Kidney epithelial cell (primary cell): ENCODE data around the gene AOC2. TPM values are rescaled to one million over a fixed set of nuclear protein-coding genes. Genes with fewer than 3 reads are reported as not detected.

Source experiments
- DNase-seq: peaks from one replicate; pipeline ENCODE4 v3.0.0-alpha.2; 2010; ENCODE audit warnings: low read depth
- H3K27me3 ChIP-seq: 2 replicates; pipeline ENCODE4 v1.6.0; 2011; ENCODE audit warnings: low read length; ENCODE audit not compliant: control insufficient read depth, insufficient read depth
- H3K36me3 ChIP-seq: 2 replicates; pipeline ENCODE4 v1.5.1; 2011; ENCODE audit warnings: low read length; ENCODE audit not compliant: control insufficient read depth, insufficient read depth
- H3K4me3 ChIP-seq: 2 replicates; pipeline ENCODE4 v1.5.1; 2011; ENCODE audit warnings: low read depth, mild to moderate bottlenecking, control low read depth, low read length
- total RNA-seq: library from RNA; depleted of rRNA; stranded (reverse); fragments of >200 nt; gene quantifications from 2 replicates; pipeline ENCODE4 v1.2.3, GENCODE V29; 2015
- TF ChIP-seq, protein P1 (sequence below): IDR thresholded peaks from 2 replicates; pipeline ENCODE4 v1.5.1; 2011; ENCODE audit warnings: mild to moderate bottlenecking, moderate library complexity, low read length, control low read depth, inconsistent platforms; ENCODE audit not compliant: insufficient read depth, poor library complexity, severe bottlenecking

Gene AOC2
- total RNA-seq, 1 donor from 2014 or later, result 3.7 TPM

DNA sequence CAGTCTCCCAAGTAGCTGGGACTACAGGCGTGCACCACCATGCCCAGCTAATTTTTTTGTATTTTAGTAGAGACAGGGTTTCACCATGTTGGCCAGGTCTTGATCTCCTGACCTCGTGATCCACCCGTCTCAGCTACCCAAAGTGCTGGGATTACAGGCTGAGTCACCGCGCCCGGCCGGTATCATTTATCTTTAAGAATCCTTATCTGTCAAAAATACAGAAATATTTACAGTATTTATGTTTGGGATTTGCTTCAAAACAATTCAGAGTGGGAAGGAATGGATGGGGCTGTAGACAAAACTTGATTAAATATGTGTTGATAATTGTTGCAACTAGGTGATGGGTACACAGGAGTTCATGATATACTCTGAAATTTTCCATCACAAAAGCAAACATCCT, 23.2 kb upstream of the AOC2 start:
- peaks cover 2% of the 10 kb centered on the region for H3K36me3 ChIP-seq
- H3K4me3 ChIP-seq, result no peak overlapping the region
- DNase-seq, result no peak
- H3K27me3 ChIP-seq, result no peaks in the 10 kb centered on the region
- TF ChIP-seq, protein P1, sequence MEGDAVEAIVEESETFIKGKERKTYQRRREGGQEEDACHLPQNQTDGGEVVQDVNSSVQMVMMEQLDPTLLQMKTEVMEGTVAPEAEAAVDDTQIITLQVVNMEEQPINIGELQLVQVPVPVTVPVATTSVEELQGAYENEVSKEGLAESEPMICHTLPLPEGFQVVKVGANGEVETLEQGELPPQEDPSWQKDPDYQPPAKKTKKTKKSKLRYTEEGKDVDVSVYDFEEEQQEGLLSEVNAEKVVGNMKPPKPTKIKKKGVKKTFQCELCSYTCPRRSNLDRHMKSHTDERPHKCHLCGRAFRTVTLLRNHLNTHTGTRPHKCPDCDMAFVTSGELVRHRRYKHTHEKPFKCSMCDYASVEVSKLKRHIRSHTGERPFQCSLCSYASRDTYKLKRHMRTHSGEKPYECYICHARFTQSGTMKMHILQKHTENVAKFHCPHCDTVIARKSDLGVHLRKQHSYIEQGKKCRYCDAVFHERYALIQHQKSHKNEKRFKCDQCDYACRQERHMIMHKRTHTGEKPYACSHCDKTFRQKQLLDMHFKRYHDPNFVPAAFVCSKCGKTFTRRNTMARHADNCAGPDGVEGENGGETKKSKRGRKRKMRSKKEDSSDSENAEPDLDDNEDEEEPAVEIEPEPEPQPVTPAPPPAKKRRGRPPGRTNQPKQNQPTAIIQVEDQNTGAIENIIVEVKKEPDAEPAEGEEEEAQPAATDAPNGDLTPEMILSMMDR, result no peak

DNA sequence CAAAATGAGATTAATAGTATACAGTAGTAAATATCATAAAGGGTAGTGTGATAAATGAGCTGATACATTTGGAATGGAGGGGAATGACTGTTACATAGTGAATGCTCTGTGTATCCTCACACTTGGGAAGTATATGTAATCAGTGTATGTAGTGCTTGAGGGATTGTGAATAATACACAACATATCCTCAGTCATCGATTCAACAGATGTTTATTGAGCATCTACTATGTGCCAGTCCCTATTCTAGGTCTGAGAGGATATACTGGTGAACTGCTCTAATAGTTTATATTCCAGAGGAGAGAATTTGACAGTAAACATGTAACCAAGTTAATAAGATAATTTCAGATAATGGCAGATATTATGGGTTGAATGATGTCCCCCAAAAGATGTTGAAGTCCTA, 16.9 kb upstream of the AOC2 start:
- TF ChIP-seq, protein P1, result no peak
- H3K4me3 ChIP-seq, result no peak overlapping the region
- no peaks in the 10 kb centered on the region for H3K27me3 ChIP-seq

DNA sequence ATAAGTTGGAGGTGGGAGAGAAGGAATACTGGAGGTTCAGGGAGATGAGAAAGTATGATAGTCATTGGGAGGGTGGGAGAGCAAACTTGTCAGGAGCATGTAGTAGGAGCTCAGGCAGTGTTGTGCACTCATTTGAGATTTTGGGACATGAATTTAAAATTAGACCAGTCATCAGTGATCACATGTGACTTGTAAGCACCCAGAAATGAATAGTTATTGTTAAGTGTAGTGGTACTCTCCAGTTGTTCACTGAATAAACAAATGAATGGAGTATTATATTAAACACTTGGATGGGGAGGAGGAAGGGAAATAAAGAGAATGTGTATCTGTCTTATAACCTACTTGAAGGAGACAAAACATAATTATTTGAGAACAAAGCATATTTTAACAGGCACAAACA, 13.4 kb upstream of the AOC2 start:
- TF ChIP-seq, protein P1, result no peak
- H3K27me3 ChIP-seq, result no peaks in the 10 kb centered on the region

More for the DNA sequence above, 16.9 kb upstream of the AOC2 start:
- H3K36me3 ChIP-seq, result no peaks in the 10 kb centered on the region
- DNase-seq, result no peak

DNA sequence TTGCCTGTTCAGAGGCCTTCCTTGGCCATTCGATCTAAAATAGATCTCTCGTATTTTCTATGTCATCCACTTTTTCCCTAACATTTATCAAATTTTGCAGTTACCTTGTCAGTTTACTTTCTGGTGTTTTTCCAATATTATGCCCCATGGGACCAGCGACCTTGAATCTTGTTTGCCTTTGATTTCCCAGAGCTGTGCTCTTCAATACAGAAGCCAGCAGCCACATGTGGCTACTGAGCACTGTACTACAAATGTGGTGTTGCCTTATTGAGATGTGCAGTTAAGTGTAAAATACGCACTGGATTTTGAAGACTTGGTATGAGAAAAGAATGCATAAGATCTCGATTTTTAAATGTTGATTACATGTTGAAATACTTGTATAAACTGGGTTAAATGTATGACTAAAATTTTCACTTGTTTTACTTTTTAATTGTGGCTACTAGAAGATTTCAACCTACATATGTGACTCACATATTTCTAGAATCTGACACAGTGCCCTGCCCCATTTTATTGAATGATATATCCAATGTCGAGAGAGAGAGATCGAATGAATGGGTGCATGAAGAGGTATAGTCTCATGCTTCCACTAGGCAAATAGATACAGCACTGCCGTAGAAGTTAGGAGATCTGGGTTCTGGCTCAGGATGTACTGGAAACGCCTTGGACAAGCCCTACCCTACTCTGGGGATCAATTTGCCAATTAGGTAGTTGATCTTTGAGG, 12.0 kb upstream of the AOC2 start:
- TF ChIP-seq, protein P1, result no peak
- Histone ChIP-seq H3K27me3 (no peaks in the 10 kb centered on the region), H3K4me3 (peak overlapping the region; percentile 93), H3K36me3 (no peaks in the 10 kb centered on the region)
- DNase-seq, result no peak

More for the DNA sequence above, 13.4 kb upstream of the AOC2 start:
- Histone ChIP-seq H3K4me3 (no peak overlapping the region), H3K36me3 (no peaks in the 10 kb centered on the region)
- DNase-seq, result no peak

DNA sequence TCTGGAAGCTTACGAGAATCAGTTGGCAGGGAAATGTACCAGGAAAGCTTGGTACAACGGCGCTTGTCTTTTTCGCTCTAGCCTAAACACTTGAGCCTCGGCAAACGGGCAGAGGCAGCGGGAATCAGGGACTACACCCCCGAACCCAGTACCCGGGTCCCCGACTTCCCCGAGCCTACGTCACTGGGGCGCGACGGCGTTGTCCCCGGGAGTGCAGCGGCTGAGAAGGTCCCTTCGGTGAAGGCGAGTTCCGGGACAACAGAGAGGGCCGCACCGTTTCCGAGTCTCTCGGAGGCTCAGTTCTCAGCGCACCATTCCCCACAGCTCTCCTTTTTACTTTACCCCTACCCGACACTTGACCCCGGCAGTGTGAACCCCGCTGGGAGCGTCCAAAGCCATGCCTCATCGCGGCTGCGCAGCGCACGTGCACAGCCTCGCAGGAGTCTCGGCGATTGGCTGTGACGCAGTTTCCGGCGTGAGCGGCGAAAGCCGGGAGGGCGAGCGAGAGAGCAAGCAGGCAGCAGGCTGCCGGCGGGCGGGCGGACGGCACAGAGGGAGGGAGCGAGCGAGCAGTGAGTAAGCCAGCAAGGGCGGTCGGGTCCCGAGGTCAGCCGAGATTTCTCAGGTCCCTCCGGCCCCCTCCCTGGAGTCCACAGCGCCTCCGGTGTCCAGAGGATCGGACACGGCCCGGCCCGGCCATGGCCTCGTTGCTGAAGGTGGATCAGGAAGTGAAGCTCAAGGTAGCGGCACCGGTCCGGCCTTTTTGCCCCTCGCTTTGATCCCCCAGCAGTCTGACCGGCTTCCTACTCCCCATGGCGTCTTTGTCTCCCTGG, 11.2 kb upstream of the AOC2 start, which contains the start of gene PSME3:
TSS of gene PSME3 (plus strand) at position 464 of the 833 bp plus-strand sequence. CDS start at position 699, 235 bp downstream.
- DNase-seq, result peak; percentile 43
- TF ChIP-seq, protein P1, result no peak

More for the DNA sequence above, 11.2 kb upstream of the AOC2 start, which contains the start of gene PSME3:
- peak within 1 kb of the TSS; percentile 93 for H3K4me3 ChIP-seq
- peaks cover 3% of the 10 kb centered on the region for H3K36me3 ChIP-seq
- H3K27me3 ChIP-seq, result no peaks in the 10 kb centered on the region
